A549 (cell line): ENCODE data around the gene VAMP7.

Source experiments
- CTCF ChIP-seq: fragments of >200 bp; sonication (Bioruptor Twin); formaldehyde crosslinking; IDR thresholded peaks from 3 replicates; pipeline ENCODE4 v1.5.1; 2016
- JUNB ChIP-seq: fragments of >200 bp; sonication (Bioruptor Twin); formaldehyde crosslinking; IDR thresholded peaks from 2 replicates; pipeline ENCODE4 v1.6.1; 2016
- POLR2A ChIP-seq: IDR thresholded peaks from 2 replicates; pipeline ENCODE4 v1.6.1; 2012; ENCODE audit warnings: mild to moderate bottlenecking, low read length
- RFX5 ChIP-seq: fragments of 450-650 bp; IDR thresholded peaks from 2 replicates; pipeline ENCODE4 v1.7.1; 2014; ENCODE audit warnings: antibody characterized with exemption, mild to moderate bottlenecking, moderate library complexity

GRCh38 chrX:155841232-155841631, 39.9 kb upstream of the VAMP7 start:
- TF ChIP-seq CTCF (no peak), RFX5 (no peak), POLR2A (no peak), JUNB (no peak)
